HL-60 (cell line): ENCODE measurements around the gene NAA80.

Experiments
- DNase-seq, 2 experiments: peaks; one replicate each; pipeline ENCODE4 v3.0.0-alpha.2; 2010 to 2020; ENCODE audit warnings: low read depth in 1 of 2, low spot score in 1 of 2
- H3K27ac ChIP-seq: fragments of 250-450 bp; sonication (Bioruptor Pico); replicated peaks from 2 replicates; pipeline ENCODE4 v1.5.1; 2020; ENCODE audit warnings: mild to moderate bottlenecking, moderate library complexity
- H3K27me3 ChIP-seq: fragments of 250-450 bp; sonication (Bioruptor Pico); 2 replicates; pipeline ENCODE4 v1.5.1; 2021; ENCODE audit warnings: mild to moderate bottlenecking, moderate library complexity; ENCODE audit not compliant: insufficient read depth, poor library complexity, severe bottlenecking
- H3K4me3 ChIP-seq: replicated peaks from 2 replicates; pipeline ENCODE4 v1.5.1; 2011; ENCODE audit warnings: mild to moderate bottlenecking, control low read depth, low read length; ENCODE audit not compliant: insufficient read depth
- GABPA ChIP-seq: IDR thresholded peaks from 2 replicates; pipeline ENCODE4 v1.6.1; 2012; ENCODE audit warnings: low read depth
- POLR2AphosphoS5 ChIP-seq: IDR thresholded peaks from 2 replicates; pipeline ENCODE4 v1.6.1; 2012; ENCODE audit warnings: low read depth
- SPI1 ChIP-seq: IDR thresholded peaks from 2 replicates; pipeline ENCODE4 v1.6.1; 2012; ENCODE audit warnings: low read depth, mild to moderate bottlenecking, borderline replicate concordance
- TF ChIP-seq, protein P1 (sequence below): IDR thresholded peaks from 2 replicates; pipeline ENCODE4 v1.6.1; 2012; ENCODE audit warnings: low read depth; ENCODE audit not compliant: insufficient replicate concordance
- TF ChIP-seq, protein P2 (sequence below): IDR thresholded peaks from one replicate; pipeline ENCODE4 v1.5.1; 2011; ENCODE audit warnings: low read length, control low read depth, inconsistent platforms; ENCODE audit not compliant: insufficient read depth

Gene NAA80

GRCh38 chr3:50334339-50335075, 35.3 kb upstream of the NAA80 start:
- no peaks in the 10 kb centered on the region for H3K27me3 ChIP-seq
- no peak overlapping the region for H3K27ac ChIP-seq
- DNase-seq, result no peak
- TF ChIP-seq POLR2AphosphoS5 (no peak; the same call in 1 of the 2 replicates), GABPA (no peak), SPI1 (no peak)
- TF ChIP-seq, protein P1, sequence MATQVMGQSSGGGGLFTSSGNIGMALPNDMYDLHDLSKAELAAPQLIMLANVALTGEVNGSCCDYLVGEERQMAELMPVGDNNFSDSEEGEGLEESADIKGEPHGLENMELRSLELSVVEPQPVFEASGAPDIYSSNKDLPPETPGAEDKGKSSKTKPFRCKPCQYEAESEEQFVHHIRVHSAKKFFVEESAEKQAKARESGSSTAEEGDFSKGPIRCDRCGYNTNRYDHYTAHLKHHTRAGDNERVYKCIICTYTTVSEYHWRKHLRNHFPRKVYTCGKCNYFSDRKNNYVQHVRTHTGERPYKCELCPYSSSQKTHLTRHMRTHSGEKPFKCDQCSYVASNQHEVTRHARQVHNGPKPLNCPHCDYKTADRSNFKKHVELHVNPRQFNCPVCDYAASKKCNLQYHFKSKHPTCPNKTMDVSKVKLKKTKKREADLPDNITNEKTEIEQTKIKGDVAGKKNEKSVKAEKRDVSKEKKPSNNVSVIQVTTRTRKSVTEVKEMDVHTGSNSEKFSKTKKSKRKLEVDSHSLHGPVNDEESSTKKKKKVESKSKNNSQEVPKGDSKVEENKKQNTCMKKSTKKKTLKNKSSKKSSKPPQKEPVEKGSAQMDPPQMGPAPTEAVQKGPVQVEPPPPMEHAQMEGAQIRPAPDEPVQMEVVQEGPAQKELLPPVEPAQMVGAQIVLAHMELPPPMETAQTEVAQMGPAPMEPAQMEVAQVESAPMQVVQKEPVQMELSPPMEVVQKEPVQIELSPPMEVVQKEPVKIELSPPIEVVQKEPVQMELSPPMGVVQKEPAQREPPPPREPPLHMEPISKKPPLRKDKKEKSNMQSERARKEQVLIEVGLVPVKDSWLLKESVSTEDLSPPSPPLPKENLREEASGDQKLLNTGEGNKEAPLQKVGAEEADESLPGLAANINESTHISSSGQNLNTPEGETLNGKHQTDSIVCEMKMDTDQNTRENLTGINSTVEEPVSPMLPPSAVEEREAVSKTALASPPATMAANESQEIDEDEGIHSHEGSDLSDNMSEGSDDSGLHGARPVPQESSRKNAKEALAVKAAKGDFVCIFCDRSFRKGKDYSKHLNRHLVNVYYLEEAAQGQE, result no peak
- TF ChIP-seq, protein P2, sequence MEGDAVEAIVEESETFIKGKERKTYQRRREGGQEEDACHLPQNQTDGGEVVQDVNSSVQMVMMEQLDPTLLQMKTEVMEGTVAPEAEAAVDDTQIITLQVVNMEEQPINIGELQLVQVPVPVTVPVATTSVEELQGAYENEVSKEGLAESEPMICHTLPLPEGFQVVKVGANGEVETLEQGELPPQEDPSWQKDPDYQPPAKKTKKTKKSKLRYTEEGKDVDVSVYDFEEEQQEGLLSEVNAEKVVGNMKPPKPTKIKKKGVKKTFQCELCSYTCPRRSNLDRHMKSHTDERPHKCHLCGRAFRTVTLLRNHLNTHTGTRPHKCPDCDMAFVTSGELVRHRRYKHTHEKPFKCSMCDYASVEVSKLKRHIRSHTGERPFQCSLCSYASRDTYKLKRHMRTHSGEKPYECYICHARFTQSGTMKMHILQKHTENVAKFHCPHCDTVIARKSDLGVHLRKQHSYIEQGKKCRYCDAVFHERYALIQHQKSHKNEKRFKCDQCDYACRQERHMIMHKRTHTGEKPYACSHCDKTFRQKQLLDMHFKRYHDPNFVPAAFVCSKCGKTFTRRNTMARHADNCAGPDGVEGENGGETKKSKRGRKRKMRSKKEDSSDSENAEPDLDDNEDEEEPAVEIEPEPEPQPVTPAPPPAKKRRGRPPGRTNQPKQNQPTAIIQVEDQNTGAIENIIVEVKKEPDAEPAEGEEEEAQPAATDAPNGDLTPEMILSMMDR, result no peak
- no peak overlapping the region for H3K4me3 ChIP-seq

DNA sequence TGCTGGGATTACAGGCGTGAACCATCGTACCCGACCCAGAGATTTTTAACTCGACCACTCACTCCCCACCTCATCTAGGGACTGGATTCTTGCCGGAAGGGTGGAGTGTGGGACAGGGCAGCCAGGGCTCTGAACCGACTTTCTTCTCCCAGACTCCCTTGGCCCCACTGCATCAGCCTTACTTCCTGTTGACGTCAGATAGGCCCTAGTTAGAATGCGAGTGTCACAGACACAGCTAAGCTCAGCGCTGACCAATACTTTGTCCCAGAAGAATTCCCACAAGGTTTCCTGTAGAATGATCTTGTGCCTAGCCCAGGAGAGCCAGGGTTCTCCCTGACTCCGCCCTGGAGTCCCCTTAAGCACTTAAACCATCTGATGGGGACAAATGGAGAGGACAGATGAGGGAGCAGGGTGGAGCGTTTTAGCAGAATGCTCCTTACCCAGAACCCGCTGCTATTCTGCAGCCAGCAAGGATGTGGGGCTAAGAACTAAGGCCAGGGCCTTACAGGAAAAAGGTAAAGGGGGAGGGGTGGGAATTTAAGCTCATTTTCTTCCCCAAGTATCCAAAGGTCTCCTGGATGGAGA, 34.6 kb upstream of the NAA80 start:
- Histone ChIP-seq H3K27ac (no peak overlapping the region), H3K4me3 (no peak overlapping the region), H3K27me3 (no peaks in the 10 kb centered on the region)
- TF ChIP-seq SPI1 (no peak), GABPA (no peak), POLR2AphosphoS5 (no peak; the same call in 1 of the 2 replicates)
- TF ChIP-seq, protein P1, result no peak
- TF ChIP-seq, protein P2, result no peak
- DNase-seq, result no peak

- Histone ChIP-seq H3K27ac (no peak overlapping the region), H3K4me3 (no peak overlapping the region), H3K27me3 (no peaks in the 10 kb centered on the region)
- TF ChIP-seq, protein P1, result no peak
- TF ChIP-seq, protein P2, result no peak
- TF ChIP-seq GABPA (no peak), SPI1 (no peak), POLR2AphosphoS5 (no peak)
- no peak for DNase-seq
These were observed 32.2 kb upstream of the NAA80 start for GRCh38 chr3:50331364-50331907.
